Progenitor cell of endocrine pancreas (in vitro differentiated cells): ENCODE results near the gene SRR. TPM values are rescaled to one million over a fixed set of nuclear protein-coding genes. Genes with fewer than 3 reads are reported as not detected.
A peak's percentile ranks its signal among the peaks of the same experiment; 100 is the strongest.

Source experiments
- DNase-seq: peaks from one replicate; pipeline ENCODE4 v3.0.0; 2021; ENCODE audit warnings: low spot score; ENCODE audit not compliant: unreplicated experiment
- H3K27ac Mint-ChIP-seq: 2 replicates; pipeline ENCODE4 v1.8.0; 2021; ENCODE audit warnings: mild to moderate bottlenecking, moderate library complexity, mixed read lengths
- H3K27me3 Mint-ChIP-seq: 2 replicates; pipeline ENCODE4 v1.8.0; 2021; ENCODE audit warnings: mixed read lengths
- H3K36me3 Mint-ChIP-seq: 2 replicates; pipeline ENCODE4 v1.8.0; 2022; ENCODE audit warnings: mixed read lengths; ENCODE audit not compliant: insufficient read depth
- H3K4me1 Mint-ChIP-seq: 2 replicates; pipeline ENCODE4 v1.8.0; 2021; ENCODE audit warnings: low read depth, mixed read lengths
- H3K4me3 Mint-ChIP-seq: 2 replicates; pipeline ENCODE4 v1.8.0; 2021; ENCODE audit warnings: low read depth, mild to moderate bottlenecking, moderate library complexity, mixed read lengths
- H3K9me3 Mint-ChIP-seq: 2 replicates; pipeline ENCODE4 v1.8.0; 2021; ENCODE audit warnings: low read depth, mixed read lengths
- CTCF ChIP-seq: fragments of 200-600 bp; sonication (generic); IDR thresholded peaks from one replicate; pipeline ENCODE4 v1.5.0; 2021; ENCODE audit warnings: antibody characterized with exemption, mild to moderate bottlenecking; ENCODE audit not compliant: unreplicated experiment
- total RNA-seq: library from RNA; stranded (reverse); gene quantifications from 2 replicates; pipeline ENCODE4 v1.2.1, GENCODE V29; 2021

The SRR gene
- total RNA-seq, 1 donor from 2014 or later = 15.2 TPM

- Mint-ChIP-seq H3K4me1 (peaks cover 9% of the 10 kb centered on the region), H3K27ac (peak overlapping the region; percentile 38), H3K27me3 (no peaks in the 10 kb centered on the region), H3K36me3 (peaks cover 47% of the 10 kb centered on the region), H3K4me3 (no peak overlapping the region), H3K9me3 (no peaks in the 10 kb centered on the region)
- TF ChIP-seq CTCF = no peak
- no peak for DNase-seq
Observed at GRCh38 chr17:2295575-2295974, 8.2 kb upstream of the SRR start.

- Mint-ChIP-seq H3K4me3 (no peak overlapping the region), H3K36me3 (peaks cover 39% of the 10 kb centered on the region), H3K9me3 (no peaks in the 10 kb centered on the region), H3K4me1 (peaks cover 13% of the 10 kb centered on the region), H3K27me3 (no peaks in the 10 kb centered on the region), H3K27ac (no peak overlapping the region)
- TF ChIP-seq CTCF = no peak
- no peak for DNase-seq
Observed at GRCh38 chr17:2297023-2297422, 6.7 kb upstream of the SRR start.

- H3K4me1 Mint-ChIP-seq = peaks cover 18% of the 10 kb centered on the region
- H3K36me3 Mint-ChIP-seq = peaks cover 31% of the 10 kb centered on the region
- TF ChIP-seq CTCF = no peak
- no peak overlapping the region for H3K4me3 Mint-ChIP-seq
- H3K27me3 Mint-ChIP-seq = no peaks in the 10 kb centered on the region
- DNase-seq = no peak
- no peaks in the 10 kb centered on the region for H3K9me3 Mint-ChIP-seq
- H3K27ac Mint-ChIP-seq = no peak overlapping the region
Observed at GRCh38 chr17:2299136-2299535, 4.6 kb upstream of the SRR start.

- H3K4me3 Mint-ChIP-seq = no peak overlapping the region
- DNase-seq = no peak
- H3K36me3 Mint-ChIP-seq = peaks cover 26% of the 10 kb centered on the region
- no peaks in the 10 kb centered on the region for H3K9me3 Mint-ChIP-seq
- no peak for TF ChIP-seq CTCF
- no peak overlapping the region for H3K27ac Mint-ChIP-seq
- H3K27me3 Mint-ChIP-seq = no peaks in the 10 kb centered on the region
- peaks cover 18% of the 10 kb centered on the region for H3K4me1 Mint-ChIP-seq
Observed at GRCh38 chr17:2299756-2300155, 4.0 kb upstream of the SRR start.

- peaks cover 9% of the 10 kb centered on the region for H3K4me1 Mint-ChIP-seq
Observed at GRCh38 chr17:2302778-2303203, 959 bp upstream of the SRR start.

More at GRCh38 chr17:2302778-2303203, 959 bp upstream of the SRR start:
- peaks cover 11% of the 10 kb centered on the region for H3K36me3 Mint-ChIP-seq
- DNase-seq = no peak
- H3K9me3 Mint-ChIP-seq = no peaks in the 10 kb centered on the region
- no peaks in the 10 kb centered on the region for H3K27me3 Mint-ChIP-seq
- peak overlapping the region; percentile 87 for H3K4me3 Mint-ChIP-seq
- no peak for TF ChIP-seq CTCF
- H3K27ac Mint-ChIP-seq = peak overlapping the region; percentile 96
